T-helper 2 cell (primary cell): Measurements from ENCODE around the gene RADIL.

ENCODE experiments used
- DNase-seq, 5 experiments: peaks; one replicate each; pipeline versions ENCODE4 v3.0.0 to v3.0.0-alpha.2; 2012 to 2022

Gene RADIL

DNA sequence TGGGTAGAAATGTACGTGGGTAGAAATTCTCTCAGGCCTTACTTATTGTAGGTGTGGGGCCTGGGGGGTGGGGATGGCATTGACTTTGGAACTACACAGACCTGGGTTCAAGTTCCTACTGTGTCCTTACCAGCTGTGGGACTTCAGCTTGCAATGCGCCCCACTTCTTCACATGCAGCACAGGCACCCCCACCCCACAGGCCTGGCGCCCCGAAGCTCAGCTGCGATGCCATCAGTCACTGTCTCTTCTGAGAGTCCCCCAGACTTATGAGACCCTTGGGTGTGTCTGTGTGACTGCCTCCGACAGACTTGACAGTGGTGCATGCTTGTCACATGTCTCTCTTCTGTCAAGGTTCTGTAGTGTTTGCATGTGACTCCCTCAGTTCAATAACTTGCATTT is 111.2 kb downstream of the RADIL start:
- DNase-seq: no peak

DNA sequence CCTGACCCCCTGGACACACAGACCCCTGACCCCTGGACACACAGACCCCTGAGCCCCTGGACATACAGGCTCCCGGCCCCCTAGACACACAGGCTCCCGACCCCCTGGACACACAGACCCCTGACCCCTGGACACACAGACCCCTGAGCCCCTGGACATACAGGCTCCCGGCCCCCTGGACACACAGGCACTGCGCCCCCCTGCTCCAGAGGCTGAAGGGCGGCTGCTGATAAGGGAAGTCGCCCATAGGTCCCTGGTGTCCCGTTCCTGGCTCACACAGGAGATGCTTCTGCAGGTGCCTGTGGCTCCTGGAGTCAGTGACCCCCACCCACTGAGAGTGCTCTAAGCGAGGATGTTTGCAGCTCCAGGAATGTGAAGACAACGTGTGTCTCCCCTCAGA is 111.8 kb downstream of the RADIL start:
- no peak for DNase-seq

DNA sequence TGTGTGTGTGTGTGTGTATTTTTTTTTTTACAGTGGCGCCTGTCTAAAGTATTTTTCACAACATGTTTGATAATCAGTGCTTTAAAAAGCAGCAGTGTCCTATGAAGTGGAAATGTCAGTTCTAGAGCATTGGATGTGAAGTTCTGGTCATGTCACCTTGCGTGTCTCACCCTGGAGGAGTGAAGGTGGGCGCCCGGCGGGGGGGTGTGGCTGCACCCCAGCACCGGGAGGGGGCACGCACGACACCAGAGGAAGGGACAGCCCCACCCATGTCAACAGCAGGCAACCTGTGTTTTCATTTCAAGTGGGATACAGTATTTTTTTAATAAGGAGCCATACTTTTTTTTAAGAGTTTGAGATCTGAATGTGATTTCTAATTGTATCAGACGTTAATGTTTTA is 112.6 kb downstream of the RADIL start:
- no peak for DNase-seq

DNA sequence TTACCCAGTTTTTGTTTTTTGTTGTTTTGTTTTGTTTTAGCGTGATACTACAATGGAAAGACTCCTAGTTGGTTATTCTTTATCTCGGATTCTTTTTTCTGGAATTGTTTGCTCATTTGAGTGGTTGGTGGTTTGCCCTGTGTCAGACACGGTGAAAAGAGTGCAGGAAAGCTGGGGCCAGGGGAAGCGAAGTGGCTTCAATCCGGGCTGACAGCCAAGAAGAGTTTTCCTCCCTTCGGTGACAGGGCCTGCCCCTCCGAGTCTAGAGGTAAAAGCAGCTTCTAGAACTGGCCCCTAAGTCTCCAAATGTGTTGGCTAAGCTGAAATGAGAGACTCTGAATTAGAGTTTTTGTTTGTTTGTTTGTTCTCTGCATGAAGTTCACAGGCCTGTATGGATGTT is 113.8 kb downstream of the RADIL start:
- no peak for DNase-seq

DNA sequence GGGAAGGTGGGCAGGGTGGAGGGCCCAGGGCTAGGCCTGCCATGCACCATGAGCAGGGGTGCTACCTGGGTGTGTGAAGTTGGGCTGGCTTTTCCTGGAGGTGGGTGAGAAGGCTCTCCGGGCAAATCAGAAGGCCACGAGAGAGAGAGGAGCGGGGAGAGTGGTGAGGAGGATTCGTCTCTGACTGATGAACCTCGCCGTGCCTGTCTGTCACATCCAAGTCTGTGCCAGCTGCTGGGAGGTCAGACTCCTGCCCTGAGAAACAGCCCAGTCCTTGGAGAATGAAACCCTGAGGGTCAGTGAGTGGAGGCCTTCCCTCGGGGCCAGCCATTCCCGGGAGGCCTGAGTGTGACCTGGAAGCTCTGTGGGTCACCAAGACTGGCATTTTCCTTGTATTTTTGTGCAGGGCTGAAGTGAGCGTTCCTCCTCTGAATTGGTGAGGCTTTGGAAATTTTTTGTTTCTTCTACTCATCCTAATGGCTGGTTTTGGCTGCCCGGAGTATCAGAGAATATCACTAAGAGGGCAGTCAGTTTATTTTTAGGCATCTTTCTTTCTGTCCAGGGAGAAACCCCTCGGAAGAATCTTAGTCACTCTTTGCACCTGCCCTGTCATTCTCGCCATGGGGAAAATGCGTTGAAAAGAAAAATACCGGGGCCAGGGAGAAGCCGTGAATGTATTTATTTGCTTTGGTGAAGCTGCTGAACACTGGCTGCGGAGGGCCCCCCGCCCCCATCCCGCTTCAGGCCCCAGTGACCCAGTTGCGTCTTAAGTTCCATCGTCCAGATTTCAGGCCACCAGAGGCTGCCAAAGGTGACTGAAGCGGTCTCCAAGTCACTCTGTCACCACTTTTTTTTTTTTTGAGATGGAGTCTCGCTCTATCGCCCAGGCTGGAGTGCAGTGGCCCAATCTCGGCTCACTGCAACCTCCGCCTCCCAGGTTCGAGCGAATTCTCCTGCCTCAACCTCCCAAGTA is 114.6 kb downstream of the RADIL start:
- DNase-seq: no peak

DNA sequence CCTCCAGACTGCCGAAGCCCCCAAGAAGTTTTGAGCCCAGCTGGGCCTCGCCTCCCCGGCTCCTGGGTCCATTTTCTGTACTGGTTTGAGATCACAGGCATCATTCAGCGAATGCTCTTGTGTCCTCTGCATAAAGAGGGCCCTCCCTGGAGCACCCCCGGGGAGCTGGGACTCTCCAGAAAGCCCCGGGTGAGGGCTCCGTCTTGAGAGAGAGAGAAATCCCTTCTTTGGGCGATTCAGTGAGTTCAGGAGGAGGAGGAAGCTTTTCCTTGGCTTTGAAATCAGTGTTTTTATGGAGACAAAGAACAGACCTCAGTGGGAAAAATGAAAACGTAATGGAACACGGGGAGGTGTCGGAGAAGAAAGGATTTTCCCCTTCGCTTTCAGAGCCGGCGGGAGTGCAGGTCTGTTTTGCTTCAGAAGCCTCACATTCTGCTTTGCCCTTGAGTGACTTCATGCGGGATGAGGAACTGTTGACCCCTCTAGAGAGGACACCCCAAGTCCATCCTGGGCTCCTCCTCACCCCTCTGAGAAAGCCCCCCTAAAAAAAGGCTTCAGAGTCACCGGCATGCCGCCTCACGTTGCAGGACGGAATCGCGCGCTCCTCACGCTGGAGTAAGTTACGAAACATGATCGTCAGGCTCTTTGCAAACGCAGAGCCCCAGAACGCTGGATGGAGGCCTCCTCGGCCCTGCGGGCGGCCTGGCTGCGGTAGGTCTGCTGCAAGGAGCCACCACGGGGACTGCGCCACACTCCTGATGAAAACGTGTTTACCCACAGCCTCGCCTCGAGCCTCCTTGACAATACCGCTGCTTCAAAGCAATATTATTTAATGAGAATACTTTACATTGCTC is 116.6 kb downstream of the RADIL start:
- no peak for DNase-seq

DNA sequence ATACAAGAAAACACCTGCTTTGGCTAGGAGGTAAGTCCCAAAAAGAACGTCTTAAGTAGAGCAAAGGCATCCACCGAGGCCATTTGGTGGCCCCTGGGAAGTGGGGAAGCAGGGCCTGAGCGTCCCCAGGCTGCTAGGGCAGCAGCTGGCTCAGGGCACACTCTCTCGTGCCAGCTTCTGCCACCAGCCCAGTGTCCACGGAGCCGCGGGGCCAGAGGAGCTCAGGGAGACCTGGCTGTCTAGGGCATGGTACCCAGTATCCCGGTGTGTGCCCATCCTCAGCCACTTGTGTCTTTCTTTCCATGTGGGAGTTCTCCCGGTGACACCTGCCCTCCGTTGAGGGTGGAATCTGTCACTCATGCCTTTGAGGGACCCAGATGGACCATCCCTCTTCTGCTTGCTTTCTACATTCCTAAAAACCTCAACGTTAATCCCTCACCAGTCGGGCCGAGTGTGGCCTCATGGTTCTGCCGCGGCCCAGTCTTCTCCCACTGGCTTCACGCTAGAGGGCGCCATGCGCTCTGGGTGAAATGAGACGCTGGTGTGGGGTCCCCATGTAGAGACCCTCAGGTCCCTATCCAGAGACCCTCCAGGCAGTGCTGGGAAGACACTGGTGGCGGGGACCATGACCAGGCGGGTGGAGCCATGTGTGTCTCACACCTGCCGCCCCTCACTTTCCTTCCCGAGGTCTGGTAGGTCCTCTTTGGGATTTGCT is 117.6 kb downstream of the RADIL start:
- no peak for DNase-seq

DNA sequence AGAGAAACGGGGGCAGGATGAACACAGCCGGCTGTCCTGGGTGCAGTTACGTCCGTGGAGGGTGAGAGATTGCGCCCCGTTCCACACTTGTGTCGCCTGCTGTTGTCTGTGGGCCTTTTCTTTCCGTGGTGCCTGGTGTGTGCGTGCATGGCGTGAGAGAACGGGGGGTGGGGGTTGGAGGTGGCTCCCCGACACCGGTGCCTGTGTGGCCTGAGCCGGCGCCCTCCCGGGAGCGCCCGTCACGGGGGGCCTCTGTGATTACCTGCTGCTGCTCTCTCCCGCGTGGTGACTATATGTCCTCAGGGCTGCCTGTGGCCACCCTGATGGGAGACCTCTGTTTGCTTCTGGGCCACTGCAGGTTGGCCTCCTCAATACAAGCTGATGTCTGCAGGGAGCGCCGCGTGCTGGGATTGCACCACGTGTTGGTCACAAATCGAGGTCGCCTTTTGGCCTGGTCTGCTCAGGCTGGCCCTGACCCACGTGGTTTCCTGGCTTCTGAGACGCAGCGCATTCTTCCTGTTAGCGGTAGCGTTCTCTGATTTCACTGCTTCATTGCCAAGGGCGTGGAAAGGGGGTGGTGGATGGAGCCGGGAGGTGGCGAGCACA is 119.0 kb downstream of the RADIL start:
- no peak for DNase-seq

DNA sequence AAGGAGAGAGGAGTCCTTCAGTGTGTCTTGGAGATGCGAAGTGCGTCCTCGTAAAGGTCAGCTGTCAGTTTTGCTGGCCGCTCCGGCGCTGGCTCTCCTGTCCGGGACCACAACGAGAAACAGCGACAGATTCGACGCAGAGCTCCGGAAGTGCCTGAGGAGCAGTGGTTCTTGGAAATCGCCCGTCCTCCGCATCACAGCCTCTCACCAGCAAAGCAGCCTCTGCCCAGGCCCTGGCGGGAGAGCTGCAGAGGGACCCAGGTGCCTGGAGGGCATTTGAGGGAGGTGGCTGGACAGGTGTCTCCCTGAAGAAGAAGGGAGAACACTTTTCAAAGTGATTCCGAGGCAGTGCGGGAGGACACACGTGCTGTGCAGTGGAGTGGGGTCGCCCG is 119.7 kb downstream of the RADIL start:
- DNase-seq: no peak

DNA sequence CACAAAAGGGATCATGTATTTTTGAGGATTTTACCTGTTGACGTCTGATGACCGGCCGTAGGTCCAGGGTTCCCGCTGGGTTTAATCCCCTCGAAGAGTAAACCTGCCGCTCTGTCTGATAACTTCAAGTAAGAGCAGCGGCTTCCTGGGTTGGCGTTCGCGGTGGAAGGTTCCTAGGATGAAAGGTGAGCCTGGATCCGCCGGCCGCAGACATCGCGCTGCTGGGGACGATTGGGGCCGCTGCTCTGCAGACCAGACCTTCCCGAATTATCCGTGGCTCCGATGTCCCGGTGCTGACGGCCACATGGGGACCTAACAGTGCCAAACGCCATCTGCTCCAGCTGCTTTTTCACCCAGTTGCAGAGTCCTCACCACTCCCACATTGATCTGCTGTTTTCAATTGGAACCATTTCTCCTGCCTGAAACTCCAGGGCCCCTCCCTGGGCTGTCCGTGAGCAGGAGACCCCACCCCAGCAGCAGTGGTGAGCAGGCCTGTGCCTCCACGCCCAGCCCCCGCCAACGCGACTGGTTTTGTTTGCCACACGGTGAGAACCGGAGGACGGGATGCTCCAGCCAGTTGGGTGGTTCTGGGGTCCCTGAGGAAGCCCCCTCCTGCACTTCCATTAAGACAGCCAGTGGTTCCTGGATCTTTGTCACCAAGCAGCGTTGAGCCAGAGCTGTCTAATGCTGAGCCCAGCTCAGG is 120.3 kb downstream of the RADIL start:
- no peak for DNase-seq

DNA sequence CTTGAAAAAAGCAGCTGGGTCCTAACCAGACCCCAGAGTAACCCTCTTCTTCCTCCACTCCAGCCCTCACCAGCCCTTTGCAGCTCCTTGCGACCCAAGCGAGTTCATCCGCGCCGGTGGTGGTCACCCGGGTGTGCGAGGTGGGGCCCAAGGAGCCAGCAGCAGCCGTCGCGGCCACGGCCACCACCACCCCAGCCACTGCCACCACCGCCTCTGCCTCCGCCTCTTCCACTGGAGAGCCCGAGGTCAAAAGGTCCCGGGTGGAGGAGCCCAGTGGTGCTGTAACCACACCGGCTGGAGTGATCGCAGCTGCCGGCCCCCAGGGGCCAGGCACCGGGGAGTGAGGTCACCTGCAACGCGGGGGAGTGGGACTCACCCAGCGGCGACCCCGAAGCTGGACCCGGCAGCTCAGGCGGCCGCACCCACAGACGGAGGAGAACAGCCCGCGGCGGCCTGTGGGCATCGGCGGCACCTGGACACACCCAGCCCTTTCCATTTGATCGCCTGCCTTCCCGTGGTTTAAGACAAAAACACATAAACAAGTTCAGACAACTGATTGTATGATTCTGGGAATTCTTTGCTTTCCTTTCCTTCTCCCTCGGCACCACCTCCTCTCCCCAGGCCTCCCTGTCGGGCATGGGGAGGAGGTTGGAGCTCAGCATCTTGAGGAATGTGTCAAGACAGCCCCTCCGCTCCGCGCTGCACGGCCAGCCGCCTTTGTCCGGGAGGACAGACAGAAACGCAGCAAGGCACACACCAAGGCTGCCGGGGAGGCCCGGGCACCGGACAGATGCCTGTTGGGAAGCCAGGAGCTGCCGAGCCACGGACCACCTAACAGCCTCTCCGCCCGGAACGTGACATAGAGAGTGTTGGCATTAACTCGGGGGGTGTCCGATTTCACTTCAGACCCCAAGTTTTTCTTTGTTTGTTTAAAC is 121.1 kb downstream of the RADIL start:
- DNase-seq: no peak

DNA sequence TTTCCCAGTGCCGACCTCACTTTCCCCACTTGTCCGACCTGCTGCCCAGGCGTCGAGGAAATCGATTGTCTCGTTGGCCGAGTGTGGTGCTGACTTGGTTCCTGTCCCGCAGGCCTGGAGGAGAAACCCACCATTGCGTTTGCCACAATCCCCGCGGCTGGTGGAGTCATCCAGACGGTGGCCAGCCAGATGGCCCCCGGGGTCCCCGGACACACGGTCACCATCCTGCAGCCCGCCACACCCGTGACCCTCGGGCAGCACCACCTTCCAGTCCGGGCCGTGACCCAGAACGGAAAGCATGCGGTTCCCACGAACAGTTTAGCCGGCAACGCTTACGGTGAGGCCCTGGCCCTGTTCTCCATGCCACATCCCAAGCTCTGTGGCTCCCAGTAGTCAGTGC is 122.6 kb downstream of the RADIL start:
- DNase-seq: no peak

DNA sequence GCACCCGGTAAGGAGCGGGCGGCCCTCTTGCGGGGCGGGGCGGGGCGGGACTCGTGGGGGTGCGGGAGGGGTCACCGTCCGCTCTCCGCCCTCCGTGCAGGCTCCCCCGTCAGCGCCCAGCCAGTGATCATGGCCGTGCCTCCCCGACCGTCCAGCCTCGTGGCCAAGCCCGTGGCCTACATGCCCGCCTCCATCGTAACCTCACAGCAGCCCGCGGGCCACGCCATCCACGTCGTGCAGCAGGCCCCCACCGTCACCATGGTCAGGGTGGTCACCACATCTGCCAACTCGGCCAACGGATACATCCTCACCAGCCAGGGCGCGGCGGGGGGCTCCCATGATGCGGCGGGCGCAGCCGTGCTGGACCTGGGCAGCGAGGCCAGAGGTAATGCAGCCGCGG is 124.3 kb downstream of the RADIL start:
- no peak for DNase-seq

DNA sequence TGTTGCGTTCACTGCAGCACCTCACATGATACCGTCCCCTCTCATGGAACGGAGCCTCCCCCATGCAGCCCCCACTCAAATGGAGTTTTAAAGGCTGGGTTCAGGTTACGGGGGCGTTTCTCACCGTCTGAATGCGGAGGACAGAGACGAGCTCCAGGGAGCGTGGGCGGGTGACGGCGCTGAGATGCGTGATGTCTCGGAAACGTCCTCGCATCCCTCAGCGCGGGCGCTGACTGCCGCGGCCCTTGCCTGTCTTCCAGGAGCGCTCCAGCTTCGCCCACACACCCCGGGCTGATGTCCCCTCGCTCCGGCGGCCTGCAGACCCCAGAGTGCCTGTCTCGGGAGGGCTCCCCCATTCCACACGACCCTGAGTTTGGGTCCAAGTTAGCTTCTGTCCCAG is 124.7 kb downstream of the RADIL start:
- no peak for DNase-seq

DNA sequence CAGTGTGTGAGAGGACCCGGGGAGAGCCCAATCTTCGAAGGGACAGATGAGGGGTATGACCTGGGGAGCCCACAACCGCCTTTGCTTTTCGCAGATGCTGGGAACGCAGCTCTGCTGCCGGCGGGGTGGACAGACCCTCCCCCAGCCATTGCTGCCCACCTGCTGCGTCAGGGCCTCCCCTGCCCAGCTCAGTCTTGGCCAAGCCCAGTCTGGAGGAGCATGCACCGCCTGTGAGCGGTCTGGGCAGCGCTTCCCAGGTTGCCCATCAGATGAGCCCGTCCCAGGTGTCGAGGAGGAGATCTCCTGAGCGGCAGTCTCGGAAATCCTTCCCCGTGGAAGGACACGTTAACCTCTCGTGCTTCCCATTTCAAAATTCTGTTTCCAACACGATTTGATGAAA is 125.4 kb downstream of the RADIL start:
- no peak for DNase-seq

DNA sequence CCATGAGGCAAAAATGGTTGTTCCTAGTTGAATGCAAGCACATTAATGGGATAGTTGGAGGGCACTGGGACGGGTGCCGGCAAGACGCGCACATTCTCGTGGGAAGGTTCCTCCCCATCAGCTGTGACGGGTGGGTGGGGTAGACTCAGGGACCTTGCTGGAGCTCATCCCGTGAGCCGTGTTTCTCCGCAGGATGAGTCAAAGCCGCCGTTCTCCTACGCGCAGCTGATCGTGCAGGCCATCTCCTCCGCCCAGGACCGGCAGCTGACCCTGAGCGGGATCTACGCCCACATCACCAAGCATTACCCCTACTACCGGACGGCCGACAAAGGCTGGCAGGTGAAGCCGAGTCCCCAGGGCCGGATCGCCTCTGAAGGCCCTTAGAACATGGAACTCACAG is 128.5 kb downstream of the RADIL start:
- DNase-seq: no peak

DNA sequence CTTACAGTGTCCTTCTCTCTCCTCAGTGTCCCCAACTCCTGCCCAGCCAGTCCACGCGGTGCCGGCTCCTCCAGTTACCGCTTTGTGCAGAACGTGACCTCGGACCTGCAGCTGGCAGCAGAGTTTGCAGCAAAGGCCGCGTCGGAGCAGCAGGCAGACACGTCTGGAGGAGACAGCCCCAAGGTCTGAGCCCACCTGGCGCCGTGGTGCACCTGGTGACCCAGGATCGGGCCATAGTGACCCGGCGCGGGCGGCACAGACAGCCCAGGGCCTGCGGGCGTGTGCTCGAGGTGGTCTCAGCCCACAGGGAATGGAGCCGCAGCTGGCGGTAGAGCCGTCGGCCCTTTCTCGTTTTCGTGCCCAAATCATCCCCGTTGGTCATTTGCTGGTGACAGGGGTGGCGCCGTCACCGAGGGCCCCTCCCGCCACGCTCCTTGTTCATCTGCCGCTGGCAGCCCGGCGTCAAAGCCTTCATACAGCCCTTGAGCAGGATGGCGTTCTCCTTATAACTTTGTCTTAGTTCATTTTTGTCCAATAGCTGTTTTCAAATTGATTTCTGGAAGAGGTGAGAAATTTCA is 129.0 kb downstream of the RADIL start:
- DNase-seq: no peak

DNA sequence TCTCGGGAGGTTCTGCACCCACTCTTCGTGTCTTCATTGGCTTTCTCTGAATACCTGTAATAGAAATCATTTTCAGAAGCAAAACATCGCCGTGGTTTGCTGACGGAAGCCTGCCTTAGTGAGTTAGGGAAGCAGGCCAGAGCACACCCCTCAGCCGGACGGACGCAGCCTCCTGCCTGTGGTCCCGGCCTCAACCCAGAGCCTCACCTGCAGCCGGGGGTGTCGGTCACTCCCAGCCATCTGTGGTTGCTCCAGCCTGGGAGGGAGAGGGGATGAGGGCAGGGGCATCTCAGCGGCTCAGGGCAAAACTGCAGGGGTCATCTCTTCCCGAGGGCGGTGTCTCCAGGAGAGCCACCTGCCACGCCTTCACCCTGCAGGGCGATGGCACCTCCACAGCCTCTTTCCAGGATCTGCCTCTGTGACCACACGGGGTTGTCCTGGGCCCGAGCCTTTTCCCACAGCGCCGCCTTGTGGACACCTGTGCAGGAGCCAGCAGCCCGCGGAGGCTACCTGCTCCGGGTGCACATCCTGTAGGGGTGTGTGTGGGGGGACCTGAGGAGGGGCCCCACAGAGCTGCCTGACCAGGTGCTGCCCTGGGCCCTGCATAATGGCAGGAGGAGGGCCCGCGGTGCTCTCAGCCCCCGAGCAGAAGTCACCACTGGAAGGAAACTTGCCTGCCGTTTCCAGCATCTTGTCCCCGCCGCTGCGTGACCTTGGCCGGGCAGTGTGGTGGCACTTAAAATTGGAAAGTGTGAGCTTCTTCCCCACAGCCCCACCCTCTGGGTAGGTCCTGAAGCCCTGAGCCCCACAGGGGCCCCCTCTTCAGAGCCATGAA is 129.7 kb downstream of the RADIL start:
- peak; percentile 55 to 78 (median 77) for DNase-seq

DNA sequence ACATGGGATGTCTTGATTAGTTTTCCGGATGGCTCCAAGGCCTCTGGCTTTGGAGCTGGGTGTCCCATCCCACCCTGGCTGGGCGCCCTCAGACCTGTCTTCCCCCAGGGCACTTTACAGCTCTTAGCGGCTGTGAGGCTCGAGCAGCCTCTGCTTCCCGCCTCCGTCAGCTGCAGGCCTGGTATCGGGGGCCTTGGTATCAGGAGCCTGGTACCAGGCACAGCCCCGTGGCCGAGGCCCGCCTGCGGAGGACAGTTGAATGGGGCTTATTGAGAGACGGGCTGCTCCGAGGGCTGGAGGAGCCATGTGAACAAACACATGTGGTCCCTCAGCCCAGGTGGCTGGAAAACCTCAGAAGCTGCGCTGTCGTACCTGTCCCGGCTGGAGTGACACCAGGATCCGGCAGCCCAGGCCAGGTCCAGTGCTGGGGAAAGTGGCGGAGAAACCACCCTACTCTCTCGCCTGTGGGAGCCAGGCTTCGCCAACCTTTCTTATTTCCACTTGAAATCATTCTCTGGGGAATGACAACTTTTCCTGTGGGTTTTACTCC is 132.0 kb downstream of the RADIL start:
- DNase-seq: no peak
